CD4-positive, alpha-beta T cell treated with Interleukin-6 at 100 ng/mL for 8 hours (primary cell): Measurements from ENCODE around the gene MGAT4A.
A peak's percentile ranks its signal among the peaks of the same experiment; 100 is the strongest.
"Not testable (repeated sequence)": the region's sequence is repeated elsewhere in the genome, so short reads cannot be mapped to it uniquely, and the experiment has no call there.

Experiments used
- DNase-seq: peaks from one replicate; pipeline ENCODE4 v3.0.0-alpha.2; 2020; ENCODE audit warnings: mixed read lengths, low spot score

The MGAT4A gene

DNA sequence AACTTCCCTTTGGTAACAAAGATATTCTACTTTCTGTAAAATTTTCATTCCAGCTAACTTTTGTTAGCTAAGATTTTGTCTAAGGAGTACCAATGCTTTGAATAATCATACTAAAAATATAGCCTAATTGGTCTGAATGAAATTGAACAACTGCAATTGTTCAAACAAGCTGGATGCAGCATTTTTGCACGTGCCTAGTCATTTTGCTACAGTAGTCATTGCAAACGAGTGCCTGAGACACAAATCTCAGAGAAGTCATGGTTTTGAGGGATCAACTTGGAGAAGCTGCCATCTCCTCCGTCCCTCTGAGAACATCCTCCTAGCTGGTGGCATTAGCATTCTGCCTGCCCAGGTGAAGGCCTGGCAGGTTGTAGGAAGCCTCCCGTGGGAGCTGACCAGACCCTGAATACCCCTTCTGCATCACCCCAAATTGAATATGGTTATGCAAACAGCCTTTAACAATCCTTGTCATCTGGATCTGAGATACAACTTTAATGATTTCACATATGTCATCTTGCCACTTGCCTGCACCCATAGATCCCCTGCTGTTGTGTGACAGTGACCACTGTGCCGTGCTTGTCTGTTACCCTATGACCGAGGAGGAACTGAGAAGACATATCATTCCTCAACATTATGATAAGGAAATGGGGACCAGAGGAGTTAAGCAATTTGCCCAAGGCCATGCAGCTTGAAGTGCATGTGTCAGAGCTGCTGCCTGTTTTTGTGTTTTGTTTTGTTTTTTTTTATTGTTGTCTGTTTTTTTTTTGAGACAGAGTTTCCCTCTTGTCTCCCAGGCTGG is 29.1 kb upstream of the MGAT4A start:
- DNase-seq = no peak

GRCh38 chr2:98759338-98759737 is 28.4 kb upstream of the MGAT4A start:
- DNase-seq = peak; percentile 33

- peak; percentile 76 for DNase-seq
These were observed 27.0 kb upstream of the MGAT4A start for GRCh38 chr2:98757904-98758421.

GRCh38 chr2:98753801-98754200 is 22.9 kb upstream of the MGAT4A start:
- no peak for DNase-seq

- DNase-seq = not testable (repeated sequence)
These were observed 21.8 kb upstream of the MGAT4A start for GRCh38 chr2:98752711-98753110.

- DNase-seq = no peak
These were observed 20.8 kb upstream of the MGAT4A start for GRCh38 chr2:98751748-98752147.

DNA sequence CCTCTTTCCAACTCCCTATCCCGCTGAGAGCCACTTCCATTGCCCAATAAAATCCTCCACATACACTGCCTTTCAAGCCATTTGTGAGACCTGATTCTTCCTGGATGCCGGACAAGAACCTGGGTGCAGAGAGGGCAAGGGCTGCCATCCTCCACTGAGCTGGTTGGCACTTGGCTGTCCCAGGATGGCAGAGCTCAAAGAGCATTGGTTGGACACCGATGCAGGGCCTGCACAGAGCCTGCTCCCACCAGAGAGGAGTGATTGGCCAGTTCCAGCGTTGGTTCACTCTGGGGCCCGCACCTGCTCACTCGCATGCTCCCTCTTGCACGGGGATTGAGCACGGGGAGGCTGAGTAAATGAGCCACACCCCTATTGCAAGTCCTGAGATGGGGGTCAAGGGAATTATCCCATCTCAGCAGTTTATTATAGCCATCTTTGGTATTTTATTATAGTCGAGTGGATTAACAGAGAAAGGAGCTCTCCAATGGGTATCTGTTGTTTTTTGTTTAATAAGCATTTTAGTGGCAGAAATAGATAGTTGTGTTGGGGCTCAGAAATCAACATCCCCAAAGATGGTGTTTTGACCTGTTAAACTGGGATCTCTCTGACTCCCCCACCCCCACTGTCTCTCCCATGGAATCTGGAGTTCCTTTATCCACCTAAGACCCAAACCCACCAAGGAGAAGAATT is 19.8 kb upstream of the MGAT4A start:
- DNase-seq = no peak

DNA sequence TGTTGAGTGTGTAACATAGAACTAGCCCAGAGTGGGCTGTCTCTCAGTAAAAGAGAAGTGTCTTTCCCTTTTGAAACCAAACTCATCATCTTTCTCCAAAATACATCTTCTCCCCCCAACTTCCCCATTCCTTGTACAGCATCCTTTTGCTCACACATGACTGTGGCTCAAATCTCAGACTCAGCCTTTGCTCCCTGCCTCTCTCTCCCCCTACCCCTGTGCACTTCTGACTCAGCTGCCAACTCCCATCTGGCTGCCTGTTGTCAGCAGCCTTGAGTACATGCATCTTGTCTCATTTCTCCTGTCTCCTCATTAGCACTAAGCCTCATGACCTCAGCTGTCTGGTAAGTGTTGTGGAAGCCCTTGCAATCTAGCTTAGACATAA is 18.1 kb upstream of the MGAT4A start:
- no peak for DNase-seq

GRCh38 chr2:98748292-98749065 is 17.5 kb upstream of the MGAT4A start:
- no peak for DNase-seq

- no peak for DNase-seq
These were observed 17.0 kb upstream of the MGAT4A start for GRCh38 chr2:98747888-98748287.

GRCh38 chr2:98746426-98746825 is 15.5 kb upstream of the MGAT4A start:
- no peak for DNase-seq

DNA sequence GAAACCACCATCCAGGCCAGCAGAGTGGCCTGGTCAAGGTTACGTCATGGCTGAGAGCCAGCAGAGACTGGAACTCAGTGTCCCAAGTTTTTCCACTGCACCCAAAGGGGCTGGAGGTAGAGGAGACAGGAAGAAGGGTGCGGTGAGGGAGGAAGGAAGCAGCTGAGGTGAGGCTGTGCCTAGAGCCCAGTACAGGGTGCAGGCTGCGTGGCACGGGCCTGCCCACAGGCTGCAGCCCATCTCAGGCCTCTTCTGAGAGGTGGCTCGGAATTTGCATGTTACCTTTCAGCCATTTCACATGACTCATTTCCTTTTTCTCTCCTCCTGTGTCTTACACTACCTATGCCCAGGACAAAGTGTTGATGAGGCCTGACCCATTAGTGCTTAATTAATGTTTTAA is 13.7 kb upstream of the MGAT4A start:
- no peak for DNase-seq

GRCh38 chr2:98743835-98744234 is 12.9 kb upstream of the MGAT4A start:
- peak; percentile 41 for DNase-seq

GRCh38 chr2:98739020-98739419 is 8.1 kb upstream of the MGAT4A start:
- DNase-seq = no peak

DNA sequence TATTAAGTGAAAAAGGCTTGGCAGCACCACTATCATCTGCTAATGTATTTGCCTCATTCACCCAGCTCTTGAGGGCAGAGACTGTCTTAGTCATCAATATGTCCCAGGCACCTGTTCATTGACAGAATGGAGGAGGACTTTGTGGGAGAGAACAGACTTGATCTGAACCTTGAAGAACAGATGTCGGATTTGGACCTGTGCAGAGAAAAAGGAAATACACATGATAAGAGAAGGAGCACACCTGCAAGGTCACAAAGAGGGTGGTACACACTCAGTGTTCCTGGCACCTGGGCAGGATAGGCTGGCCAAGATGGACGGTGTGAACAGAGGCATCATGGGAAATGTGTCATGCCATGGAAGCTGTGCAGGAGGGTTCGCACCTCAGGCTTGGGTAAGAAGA is 7.4 kb upstream of the MGAT4A start:
- DNase-seq = no peak

DNA sequence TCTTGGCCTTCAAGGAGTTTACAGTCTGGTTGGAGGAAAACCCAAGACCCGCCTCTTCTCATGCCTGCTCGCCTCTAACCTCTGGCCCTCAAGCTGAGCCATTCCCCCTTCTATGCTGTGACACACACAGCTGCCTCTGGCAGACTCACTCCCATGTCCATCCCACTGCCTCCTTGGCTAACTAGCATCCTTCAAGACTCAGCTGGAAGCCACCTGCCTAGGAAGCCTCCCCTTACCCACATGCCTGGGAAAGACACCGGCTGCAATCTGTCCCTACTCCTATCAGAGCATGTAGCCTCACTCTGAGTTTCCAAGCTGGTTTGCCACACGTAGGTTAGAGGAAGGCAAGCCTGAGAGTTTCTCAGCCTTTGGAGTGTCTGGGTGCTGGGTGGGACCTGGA is 6.9 kb upstream of the MGAT4A start:
- DNase-seq = no peak

DNA sequence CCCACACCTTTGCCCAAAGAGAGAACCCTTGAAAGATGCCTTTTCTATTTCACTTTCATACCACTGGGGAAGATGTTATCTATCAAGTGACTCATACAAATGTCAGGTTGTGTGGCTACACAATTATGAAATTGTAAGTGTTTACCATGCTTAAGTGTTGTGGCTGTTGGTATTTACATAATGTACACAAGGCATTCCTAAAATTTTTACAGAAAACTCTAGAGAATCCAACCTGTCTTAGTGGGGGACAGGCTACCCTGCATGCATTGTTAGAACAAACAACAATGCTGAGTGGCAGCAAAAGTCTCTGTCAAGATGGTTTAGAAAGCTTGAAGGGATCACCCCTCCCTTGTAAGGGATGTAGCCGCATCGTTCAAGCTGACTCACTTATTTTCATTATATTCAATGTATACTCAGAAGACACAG is 5.5 kb upstream of the MGAT4A start:
- peak; percentile 52 for DNase-seq

- no peak for DNase-seq
These were observed 3.9 kb upstream of the MGAT4A start for GRCh38 chr2:98734823-98735260.

DNA sequence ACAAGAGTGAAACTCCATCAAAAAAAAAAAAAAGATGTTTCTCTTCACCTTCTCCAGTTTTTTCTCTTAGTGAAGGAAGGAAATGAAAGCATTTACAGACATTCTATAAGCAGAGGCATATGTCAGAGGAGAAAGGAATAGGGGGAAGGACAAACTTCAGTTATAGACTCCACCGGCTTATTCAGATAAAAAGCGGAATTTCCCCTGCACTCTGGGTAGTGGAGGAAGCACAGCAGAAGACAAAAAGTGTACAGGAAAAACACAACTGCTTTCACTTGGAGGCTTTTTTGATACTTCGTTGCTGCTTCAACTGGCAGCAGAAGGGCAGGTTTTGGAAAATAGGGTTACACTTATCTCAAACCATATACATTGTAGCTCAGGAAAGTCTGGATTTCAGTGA is 3.2 kb upstream of the MGAT4A start:
- DNase-seq = peak; percentile 51

DNA sequence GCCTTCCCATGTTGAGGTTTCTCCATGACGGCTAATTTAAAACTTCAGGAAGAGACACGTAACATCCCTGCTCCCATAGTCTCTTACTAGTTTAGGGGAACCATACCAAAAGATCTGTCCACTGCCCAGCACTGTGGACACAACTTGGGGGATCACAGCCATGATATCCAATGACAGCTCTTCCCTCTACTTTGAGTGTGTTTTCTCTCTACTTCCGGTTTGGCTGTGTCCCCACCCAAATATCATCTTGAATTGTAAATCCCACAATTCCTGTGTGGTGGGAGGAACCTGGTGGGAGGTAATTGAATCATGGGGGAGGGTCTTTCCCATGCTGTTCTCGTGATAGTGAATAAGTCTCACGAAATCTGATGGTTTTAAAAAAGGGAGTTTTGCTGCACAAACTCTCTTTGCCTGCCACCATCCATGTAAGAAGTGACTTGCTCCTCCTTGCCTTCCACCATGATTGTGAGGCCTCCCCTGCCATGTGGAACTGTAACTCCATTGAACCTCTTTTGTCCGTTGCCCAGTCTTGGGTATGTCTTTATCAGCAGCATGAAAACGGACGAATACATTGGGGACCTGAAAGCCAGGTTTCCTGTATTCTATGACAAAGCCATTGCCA is 1.6 kb upstream of the MGAT4A start:
- no peak for DNase-seq

- no peak for DNase-seq
These were observed 990 bp upstream of the MGAT4A start for GRCh38 chr2:98731894-98732349.

DNA sequence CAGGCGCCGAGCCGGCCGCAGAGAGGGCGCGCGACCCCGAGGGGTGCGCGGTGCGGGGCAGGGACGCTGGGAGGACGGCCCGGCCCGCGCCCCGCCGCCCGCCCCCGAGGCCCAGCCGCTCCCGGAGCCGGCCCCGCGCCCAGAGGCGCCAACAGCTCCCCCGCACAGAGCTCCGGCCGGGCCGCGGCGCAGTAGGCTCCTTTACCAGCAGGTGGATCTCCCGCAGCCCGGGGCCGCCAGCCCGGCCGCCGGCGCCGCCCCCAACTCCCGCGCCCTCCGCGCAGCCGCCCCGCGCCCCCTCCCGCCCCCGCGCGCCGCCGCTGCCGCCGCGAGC is 258 bp downstream of the MGAT4A start:
- no peak for DNase-seq
